ENCODE data around the gene SELE.

The SELE gene

DNA sequence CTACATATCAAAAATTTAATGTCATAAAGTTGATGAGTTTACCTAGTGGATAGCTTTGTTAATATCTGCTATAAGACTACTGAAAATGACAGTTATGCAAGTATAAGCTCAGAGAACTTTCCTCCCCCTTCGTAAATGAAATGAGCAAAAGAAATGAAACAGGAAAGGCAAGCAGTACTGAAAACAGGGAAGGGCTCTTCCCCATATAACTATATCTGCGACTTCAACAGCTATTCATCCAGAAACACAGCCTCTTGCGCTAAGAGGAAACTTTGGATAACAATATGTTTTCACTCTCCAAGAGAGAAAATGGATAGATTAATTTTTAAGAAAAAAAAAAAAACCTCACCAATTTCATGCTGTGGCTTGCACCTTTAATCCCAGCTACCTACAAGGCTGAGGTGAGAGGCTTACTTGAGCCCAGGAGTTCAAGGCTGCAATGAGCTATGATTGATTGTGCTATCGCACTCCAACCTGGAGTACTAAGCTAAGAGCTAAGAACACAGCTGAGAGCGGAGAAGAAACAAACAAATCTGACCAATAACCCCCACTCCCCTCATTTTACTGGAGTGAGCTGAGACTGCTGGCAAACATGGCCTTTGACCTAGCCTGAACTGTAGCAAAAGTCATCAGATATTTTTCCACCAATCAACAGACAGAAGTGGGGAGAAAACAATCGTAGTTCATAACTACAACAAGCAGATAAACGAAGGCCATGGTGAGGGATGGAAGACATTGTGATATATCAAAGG is 31.9 kb upstream of the SELE start:
- no peak for DNase-seq (ENCODE audit: extremely low spot score)
- ChIA-PET CTCF (interaction anchor here (0.7 to 2.0 kb wide), 2 partner anchors 26 to 44 kb away, joined by 3 to 5 read pairs; no protein-coding TSS in a partner anchor), POLR2A (no interaction called here)
- TF ChIP-seq, protein P1, sequence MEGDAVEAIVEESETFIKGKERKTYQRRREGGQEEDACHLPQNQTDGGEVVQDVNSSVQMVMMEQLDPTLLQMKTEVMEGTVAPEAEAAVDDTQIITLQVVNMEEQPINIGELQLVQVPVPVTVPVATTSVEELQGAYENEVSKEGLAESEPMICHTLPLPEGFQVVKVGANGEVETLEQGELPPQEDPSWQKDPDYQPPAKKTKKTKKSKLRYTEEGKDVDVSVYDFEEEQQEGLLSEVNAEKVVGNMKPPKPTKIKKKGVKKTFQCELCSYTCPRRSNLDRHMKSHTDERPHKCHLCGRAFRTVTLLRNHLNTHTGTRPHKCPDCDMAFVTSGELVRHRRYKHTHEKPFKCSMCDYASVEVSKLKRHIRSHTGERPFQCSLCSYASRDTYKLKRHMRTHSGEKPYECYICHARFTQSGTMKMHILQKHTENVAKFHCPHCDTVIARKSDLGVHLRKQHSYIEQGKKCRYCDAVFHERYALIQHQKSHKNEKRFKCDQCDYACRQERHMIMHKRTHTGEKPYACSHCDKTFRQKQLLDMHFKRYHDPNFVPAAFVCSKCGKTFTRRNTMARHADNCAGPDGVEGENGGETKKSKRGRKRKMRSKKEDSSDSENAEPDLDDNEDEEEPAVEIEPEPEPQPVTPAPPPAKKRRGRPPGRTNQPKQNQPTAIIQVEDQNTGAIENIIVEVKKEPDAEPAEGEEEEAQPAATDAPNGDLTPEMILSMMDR (IDR thresholded peaks at IDR 0.05; ENCODE audit: control extremely low read depth, extremely low read depth, low read depth, missing control alignments), result no peak

DNA sequence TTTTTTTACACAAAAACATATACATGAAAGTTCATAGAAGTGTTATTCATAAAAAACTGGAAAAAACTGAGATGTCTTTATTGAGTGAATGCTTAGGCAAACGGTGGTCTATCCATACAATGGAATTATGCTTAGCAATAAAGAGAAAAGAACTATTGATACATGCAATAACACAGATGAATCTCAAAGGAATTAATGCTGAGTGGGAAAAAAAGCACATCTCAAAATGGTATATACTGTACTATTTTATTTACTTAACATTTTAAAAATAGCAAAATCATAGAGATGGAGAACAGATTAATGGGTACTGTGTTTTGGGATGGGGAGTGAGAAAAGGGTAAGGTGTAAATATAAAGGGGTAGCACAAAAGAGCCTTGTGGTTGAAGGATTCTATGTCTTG is 31.0 kb upstream of the SELE start:
- ChIA-PET CTCF (no interaction called here), POLR2A (no interaction called here)
- DNase-seq (ENCODE audit: extremely low spot score), result no peak
- TF ChIP-seq, protein P1 (IDR thresholded peaks at IDR 0.05; ENCODE audit: control extremely low read depth, extremely low read depth, low read depth, missing control alignments), result no peak

DNA sequence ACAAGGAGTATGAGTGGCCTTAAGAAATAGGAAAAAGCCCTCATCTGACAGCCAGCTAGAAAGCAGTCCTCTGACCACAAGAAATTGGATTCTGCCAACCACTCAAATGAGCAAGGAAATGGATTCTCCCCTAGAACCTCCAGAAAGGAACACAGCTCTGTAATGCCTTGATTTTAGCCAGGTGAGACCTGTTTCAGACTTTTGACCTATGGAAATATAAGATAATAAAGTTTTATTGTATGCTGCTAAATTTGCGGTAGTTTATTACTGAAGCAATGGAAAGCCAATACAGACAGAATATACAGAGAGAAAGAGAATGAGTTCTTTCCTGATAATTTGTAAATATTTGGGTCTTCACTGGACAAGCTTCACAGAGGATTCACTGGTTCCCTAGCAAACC is 28.8 kb upstream of the SELE start:
- ChIA-PET POLR2A (no interaction called here), CTCF (interaction anchor here (0.8 to 1.8 kb wide), 3 partner anchors 10 to 161 kb away, joined by 3 to 5 read pairs (median 3); no protein-coding TSS in a partner anchor)
- DNase-seq (ENCODE audit: extremely low spot score), result no peak
- TF ChIP-seq, protein P1 (IDR thresholded peaks at IDR 0.05; ENCODE audit: control extremely low read depth, extremely low read depth, low read depth, missing control alignments), result no peak

DNA sequence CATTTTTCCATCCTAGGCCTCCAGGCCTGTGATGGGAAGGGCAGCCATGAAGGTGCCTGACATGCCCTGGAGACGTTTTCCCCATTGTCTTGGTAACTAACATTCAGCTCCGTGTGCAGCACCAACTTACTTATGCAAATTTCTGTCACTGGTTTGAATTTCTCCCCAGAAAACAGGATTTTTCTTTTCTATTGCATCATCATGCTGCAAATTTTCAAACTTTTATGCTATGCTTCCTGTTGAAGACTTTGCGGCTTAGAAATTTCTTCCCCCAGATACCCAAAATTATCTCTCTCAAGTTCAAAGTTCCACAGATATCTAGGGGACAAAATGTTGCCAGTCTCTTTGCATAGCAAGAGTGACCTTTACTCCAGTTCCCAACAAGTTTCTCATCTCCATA is 25.2 kb upstream of the SELE start:
- ChIA-PET CTCF (no interaction called here), POLR2A (no interaction called here)
- TF ChIP-seq, protein P1 (IDR thresholded peaks at IDR 0.05; ENCODE audit: control extremely low read depth, extremely low read depth, low read depth, missing control alignments), result no peak
- DNase-seq (ENCODE audit: extremely low spot score), result no peak

DNA sequence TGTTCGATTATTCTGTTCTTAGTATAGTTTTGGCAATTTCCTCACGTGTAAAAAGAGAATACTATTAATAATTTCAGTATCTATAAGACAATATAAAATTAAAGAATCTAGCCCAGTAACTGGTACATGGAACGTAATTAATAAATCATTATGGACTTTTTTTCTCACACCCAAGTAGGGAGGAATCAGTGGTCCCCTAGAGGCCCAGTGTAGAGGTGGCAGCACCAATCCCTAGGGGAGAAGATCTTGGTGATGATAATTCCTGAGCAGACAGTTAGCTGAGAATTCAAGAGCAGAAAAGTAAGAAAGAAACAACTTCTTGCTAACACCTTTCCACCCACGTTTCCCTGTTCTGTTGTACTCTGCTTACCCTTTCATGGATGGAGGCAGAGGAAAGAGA is 19.7 kb upstream of the SELE start:
- CTCF ChIA-PET, result no interaction called here

DNA sequence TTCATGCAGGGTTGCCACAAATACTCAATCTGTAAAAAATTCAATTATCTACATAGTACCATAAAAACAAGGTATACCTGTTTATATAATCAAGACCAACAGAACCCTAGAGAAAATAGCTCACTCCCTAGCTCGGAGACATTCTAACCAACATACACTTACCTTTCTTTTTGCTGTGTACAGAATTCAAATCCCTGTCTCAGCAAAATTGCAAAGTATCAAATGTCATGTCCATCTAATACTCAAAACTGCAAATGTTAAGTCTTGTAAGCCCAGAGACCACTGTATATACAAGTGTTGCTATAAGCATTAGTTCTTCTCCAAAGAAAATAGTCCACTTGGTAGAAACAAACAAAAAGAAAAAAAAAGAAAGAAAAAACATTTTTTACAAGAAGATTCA is 16.2 kb upstream of the SELE start:
- DNase-seq (ENCODE audit: extremely low spot score), result no peak
- CTCF ChIA-PET, result no interaction called here
- TF ChIP-seq, protein P1 (IDR thresholded peaks at IDR 0.05; ENCODE audit: control extremely low read depth, extremely low read depth, low read depth, missing control alignments), result no peak
- POLR2A ChIA-PET, result interaction anchor here (0.6 kb wide), 1 partner anchor 268 kb away, joined by 3 read pairs; no protein-coding TSS in a partner anchor

More for the DNA sequence above, 19.7 kb upstream of the SELE start:
- DNase-seq (ENCODE audit: extremely low spot score), result no peak
- TF ChIP-seq, protein P1 (IDR thresholded peaks at IDR 0.05; ENCODE audit: control extremely low read depth, extremely low read depth, low read depth, missing control alignments), result no peak
- POLR2A ChIA-PET, result no interaction called here

Data from GM10248 (cell line).